Anterior cingulate cortex (tissue), 58 donors: ENCODE results near the gene IRAK2.
A peak's percentile ranks its signal among the peaks of the same experiment; 100 is the strongest.

Experiments
- DNase-seq, 58 donors: peaks; one replicate each; lab custom pipeline; 2025; lab: John Stamatoyannopoulos, UW

The IRAK2 gene

GRCh38 chr3:10277115-10277625, 112.5 kb downstream of the IRAK2 start:
- no peak for DNase-seq

- DNase-seq: no peak
These were observed 113.8 kb downstream of the IRAK2 start for GRCh38 chr3:10278501-10278900.

GRCh38 chr3:10279384-10280176, 114.9 kb downstream of the IRAK2 start:
- DNase-seq: peak in 3 of 58 donors; percentile 13 to 71 (median 17)

- no peak for DNase-seq
These were observed 115.4 kb downstream of the IRAK2 start for GRCh38 chr3:10280177-10280529.

- DNase-seq: no peak
These were observed 115.9 kb downstream of the IRAK2 start for GRCh38 chr3:10280571-10280970.

GRCh38 chr3:10281951-10282350, 117.2 kb downstream of the IRAK2 start:
- peak in 1 of 58 donors; percentile 31 for DNase-seq

- DNase-seq: no peak
These were observed 118.9 kb downstream of the IRAK2 start for GRCh38 chr3:10283638-10284037.

- DNase-seq: no peak
These were observed 119.8 kb downstream of the IRAK2 start for GRCh38 chr3:10284496-10284895.

- DNase-seq: peak in 16 of 58 donors; percentile 12 to 80 (median 31)
These were observed 120.8 kb downstream of the IRAK2 start for GRCh38 chr3:10285272-10286132.

GRCh38 chr3:10286133-10286524, 121.4 kb downstream of the IRAK2 start:
- DNase-seq: no peak

- DNase-seq: peak in 20 of 58 donors; percentile 6 to 66 (median 26)
These were observed 122.0 kb downstream of the IRAK2 start for GRCh38 chr3:10286596-10287295.

- no peak for DNase-seq
These were observed 123.3 kb downstream of the IRAK2 start for GRCh38 chr3:10287936-10288574.

GRCh38 chr3:10288575-10288960, 123.8 kb downstream of the IRAK2 start:
- DNase-seq: no peak

GRCh38 chr3:10289077-10289476, 124.4 kb downstream of the IRAK2 start:
- DNase-seq: no peak

- no peak for DNase-seq
These were observed 125.2 kb downstream of the IRAK2 start for GRCh38 chr3:10289787-10290355.

- no peak for DNase-seq
These were observed 125.9 kb downstream of the IRAK2 start for GRCh38 chr3:10290481-10291176.

- no peak for DNase-seq
These were observed 126.9 kb downstream of the IRAK2 start for GRCh38 chr3:10291641-10292040.

- no peak for DNase-seq
These were observed 128.0 kb downstream of the IRAK2 start, which contains the start of gene GHRL for GRCh38 chr3:10292505-10293419. Gene GHRL, minus strand, starts transcription at chr3:10292947. Its CDS starts 2,767 bp downstream, at chr3:10290180.
